Ishikawa (cell line): ENCODE data around the gene RASSF4.

ENCODE experiments used
- MAX ChIP-seq: IDR thresholded peaks from 2 replicates; pipeline ENCODE4 v1.6.1; 2012
- RAD21 ChIP-seq: IDR thresholded peaks from 2 replicates; pipeline ENCODE4 v1.6.1; 2012; ENCODE audit warnings: low read depth
- TEAD4 ChIP-seq: IDR thresholded peaks from 2 replicates; pipeline ENCODE4 v1.6.1; 2012
- YY1 ChIP-seq: IDR thresholded peaks from 2 replicates; pipeline ENCODE4 v1.6.1; 2012; ENCODE audit warnings: low read depth

- TF ChIP-seq TEAD4 (no peak), MAX (no peak), YY1 (no peak), RAD21 (no peak)
These were observed 38.5 kb upstream of the RASSF4 start for GRCh38 chr10:44921061-44921460.
